ENCODE measurements around the gene COL8A1.

COL8A1 gene

DNA sequence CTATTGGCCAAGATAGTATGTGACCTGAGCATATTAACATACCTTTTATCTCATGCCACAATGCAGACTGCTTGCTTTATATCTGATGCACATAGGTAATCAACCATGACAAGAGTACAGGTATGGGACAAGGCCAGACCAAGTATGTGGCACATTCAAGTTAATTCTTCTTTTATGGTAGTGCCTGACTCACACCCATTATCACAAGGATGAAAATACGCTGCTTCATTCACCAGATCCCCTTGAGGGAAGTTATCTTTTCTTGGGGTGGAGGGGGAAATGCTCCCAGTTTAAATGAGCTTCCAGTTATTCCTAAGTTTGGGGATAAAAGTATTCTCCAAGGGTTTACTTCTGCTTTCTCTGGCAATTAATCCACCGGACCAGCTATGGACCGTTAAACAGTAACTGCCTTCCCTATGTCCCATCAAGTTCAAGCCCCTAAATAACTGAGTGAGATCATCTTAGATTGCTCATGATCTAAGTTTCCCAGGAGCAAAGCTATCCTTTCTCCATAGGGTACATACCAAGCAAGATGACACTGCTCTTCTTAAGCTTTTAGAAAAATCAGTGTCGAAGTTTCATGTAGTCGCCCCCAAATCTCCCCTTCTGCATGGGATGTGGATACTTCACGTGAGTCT, 1.9 kb downstream of the COL8A1 start:
- DNase-seq: no peak

DNA sequence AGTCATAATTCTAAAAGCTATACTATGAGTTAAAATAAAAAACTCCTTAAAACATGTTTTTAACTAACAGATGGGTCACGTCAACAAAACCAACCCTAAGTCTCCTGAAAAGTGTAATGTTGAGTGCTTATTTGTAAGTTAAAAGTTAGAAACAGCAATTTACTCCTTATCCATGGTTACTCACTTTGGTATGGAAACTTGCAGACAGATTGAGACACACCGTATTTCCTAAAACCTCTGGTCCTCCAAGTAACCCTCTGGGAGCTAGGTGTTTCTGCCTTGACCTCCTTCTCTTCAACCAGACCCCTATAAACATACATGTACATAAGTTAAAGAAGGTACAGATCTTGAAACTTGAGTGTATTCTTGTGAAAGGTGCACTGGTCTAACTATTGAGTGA, 3.1 kb downstream of the COL8A1 start:
- no peak for DNase-seq

DNA sequence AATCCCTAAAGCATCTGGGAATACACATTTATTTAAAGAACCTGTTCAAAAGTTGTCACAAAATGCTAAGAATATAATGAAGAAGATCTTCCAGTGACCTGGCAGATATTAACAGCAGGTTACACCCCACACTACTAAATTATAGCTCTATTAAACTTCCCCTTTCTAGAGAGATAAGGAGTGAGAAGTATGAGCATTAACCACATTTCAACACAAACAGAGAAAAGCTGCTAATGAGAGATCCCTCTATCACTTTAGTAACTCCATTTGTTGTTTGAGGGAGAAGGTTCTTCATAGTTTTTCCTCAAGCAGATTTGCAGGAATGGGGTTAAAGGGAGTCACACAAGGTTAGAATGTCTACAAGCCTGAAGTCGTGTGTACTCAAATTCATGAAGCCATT, 3.6 kb downstream of the COL8A1 start:
- no peak for DNase-seq

DNA sequence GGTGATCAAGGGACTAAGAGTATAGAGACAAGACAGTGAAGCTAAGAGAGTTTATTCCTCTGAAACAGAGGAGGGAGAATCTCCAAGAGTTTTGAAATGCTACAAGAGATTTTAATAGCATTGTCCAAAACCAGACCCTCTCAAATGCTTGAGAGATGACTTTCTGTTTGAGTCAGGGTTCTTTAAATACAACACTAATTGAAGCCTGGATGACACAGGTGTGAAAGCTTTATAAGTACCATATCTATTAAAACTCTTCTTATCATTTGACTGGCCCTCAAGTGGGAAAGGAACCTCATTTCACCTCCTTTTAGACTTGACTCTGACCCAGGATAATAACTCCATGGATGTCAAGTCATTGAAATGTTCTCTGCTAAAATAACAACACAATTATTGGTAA, 5.6 kb downstream of the COL8A1 start:
- no peak for DNase-seq

DNA sequence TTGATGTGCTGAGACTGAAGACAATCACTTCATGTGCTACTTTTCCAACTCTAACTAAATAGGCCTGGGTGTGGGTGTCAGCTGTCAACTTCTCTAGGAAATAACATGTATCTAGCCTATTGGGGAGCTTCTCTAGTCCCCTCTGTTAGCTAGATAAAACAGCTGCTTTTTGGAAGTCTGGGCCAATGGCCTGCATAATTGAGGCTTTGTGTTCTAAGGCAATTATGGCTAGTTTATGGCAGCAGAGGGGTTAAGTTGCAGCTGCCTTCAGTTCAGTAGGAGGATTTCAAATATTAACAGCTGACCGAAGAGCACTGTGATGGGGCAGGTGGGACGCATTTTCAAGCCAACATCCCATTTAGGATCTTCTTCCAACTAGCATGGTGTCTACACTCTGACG, 6.4 kb downstream of the COL8A1 start:
- DNase-seq: no peak

DNA sequence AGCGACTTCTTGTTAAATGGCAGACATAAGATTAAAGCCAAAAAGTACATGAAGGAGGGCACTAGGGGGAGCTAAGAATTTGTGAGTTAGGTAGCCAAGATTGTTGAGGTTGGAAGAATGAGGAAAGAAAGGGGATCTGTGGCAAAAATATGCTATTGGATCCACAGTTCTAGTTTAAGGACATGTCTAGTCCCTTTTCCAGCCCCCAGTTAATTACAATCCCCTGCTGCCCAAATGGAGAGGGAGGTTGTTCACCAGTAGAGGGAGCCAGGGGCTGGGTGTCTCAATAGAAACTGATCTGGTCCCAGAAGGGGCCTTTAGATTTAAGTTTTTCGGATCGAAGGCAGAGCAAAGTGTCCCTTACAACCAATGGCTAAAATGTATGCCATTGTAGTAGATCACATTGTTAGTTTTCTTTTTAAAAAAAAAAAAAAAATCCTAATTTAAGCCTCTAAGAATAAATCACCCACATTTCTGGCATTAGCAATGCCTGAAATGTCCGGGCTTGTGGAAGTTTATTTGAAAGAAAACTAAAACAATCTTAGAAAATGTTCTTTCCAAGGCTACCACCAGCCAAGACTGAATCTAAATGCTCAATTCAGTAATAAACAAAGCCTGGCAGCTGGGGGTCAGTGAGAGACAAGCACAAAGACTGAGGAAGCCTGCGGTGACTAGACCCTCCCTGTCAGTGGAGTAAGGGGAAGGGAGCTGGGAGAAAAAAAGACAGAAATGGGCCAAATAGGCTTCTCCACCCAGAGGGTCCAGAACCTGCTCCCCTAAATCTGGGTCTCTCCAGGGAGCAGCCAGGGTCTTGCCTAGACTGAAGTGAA, 7.1 kb downstream of the COL8A1 start:
- no peak for DNase-seq

DNA sequence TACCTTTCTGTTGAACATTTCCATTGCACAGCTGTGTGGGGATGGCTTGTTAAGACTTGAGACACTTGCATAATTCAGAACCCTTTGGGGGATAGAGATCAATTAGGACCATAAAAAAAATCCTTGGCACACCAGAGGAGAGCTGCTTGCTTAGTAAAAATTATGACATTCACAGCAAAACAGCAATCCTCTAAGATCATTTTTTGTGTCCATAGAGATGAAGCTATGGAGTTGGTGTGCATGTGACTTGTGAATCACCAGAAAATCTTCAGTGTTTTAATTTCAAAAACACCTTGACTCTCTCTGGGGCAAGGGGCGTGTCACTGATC, 7.7 kb downstream of the COL8A1 start:
- no peak for DNase-seq

DNA sequence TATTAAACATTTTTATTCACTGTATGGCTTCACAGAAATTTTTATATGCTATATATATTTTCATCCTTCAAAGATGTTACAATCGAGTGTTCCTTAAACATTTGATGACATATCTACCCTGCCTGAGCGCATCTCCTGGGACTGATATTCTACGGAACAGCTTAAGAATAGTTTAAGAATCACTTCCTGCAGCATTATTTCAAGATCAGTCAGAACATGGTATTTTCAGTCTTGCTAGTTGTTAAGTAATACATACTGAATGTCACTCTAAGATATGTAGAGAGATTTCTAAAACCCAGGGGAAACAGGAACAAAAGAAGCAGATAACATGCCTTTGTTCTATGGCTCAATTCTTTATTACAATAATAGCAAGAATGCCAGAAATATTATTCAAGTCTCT, 8.7 kb downstream of the COL8A1 start:
- DNase-seq: no peak

DNA sequence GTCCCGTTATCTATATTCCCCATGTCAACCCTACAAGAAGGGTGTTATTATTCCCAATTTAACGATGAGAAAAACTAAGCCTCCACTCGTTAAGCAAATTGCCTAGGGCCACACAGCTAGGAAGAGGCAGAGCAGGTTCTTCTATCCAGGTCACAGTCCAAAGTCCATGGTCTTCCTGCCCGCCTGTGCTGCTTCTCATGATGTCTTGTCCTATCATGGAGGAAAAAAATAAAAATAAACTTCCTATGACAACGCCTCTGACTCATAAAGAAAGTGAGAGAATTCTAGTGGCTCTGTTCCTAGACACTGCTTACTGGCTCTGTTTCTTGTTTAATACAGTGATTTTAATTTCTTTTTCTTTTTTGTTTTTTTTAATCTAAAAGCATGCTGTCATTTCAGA, 9.7 kb downstream of the COL8A1 start:
- no peak for DNase-seq

DNA sequence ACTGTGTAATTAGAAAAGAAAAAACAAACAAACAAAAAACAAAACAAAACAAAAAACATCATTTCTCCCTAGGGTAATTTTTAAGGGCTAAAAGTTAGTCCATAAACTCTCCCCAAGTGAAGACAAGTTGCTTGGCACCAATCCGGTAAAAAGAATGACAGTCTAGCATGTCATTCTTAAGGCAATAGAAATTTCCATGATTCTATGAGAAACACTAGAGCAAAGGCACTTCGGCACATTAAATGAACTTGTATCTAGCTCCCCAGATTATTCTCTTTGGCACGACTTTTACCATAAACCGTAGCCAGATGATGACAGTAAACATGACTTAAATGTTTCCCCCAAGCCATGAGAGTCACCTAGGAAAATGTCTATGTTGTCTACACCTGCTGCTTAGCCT, 10.1 kb downstream of the COL8A1 start:
- DNase-seq: no peak

DNA sequence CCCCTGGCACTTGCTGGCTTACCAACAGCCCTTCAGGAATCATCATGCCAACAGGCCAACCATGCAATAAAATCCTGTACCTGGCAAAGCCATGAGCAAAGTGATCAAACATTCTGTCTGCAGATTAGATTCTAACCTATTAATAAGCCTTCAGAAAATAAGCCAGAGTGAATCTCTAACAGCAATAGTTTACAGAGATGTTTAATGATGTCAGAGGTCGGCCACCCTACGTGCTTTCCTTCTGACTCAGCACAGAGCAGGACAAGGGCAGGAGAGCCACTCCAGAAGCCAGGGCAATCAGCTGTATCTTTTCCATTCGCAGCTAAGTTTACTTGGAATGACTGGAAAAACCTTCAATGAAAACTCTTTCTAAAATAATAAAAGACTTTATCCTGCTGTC, 13.1 kb downstream of the COL8A1 start:
- DNase-seq: no peak

DNA sequence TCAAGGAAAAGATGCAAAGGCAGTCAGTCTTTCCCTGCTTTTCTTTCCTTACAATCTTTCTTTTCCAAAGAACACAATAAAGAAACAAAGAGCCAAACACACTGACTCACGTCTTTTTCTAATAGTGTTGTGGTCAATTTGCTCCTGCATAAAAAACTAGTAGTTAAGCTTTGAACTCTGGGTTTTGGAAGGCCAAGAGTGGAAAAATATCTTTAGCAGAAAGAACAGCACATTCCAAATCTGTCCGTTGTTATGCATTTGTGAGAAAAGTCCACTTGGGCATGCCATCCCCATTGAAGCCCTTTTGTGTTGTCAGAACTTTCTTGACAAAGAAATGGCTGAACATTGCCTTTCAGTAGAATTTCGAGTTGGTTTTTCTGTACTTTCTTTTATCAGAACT, 18.2 kb downstream of the COL8A1 start:
- no peak for DNase-seq

DNA sequence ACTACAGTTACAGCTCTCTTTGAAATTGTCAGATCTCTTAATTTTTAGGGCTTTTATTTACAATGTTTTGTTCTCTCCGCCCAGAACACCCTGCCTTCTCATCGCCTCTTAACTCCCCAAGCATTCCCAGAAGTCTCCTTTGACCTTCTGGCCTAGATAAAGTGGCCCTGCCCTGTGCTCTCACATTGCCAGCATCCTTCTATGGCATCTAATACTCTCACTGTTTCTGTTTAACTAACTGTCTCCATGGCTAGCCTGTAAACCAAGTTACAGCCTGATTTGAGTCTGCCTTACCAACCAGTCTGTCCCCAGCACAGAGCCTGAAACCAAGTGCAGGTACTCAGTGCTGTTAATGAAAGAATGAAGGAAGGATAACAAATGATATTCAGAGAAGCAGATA, 19.9 kb downstream of the COL8A1 start:
- DNase-seq: no peak

DNA sequence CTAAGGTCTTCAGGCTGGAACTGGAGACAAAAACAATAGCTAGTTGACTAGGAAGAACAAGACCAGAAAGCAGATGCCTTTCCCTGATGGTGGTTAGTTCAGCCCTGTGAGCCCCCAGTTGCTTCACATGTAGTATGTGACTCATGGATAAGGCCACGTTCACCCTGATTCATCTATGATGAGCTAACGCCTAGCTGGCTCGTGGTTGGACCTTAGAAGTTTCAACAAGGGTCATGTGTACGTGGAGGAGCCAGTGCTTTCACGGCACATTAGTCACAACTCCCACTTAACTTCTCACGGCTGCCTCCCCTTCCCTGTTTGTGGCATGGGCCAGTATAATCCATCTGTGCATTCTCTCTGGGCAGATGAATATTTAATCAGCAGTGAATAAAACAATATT, 20.6 kb downstream of the COL8A1 start:
- DNase-seq: no peak

DNA sequence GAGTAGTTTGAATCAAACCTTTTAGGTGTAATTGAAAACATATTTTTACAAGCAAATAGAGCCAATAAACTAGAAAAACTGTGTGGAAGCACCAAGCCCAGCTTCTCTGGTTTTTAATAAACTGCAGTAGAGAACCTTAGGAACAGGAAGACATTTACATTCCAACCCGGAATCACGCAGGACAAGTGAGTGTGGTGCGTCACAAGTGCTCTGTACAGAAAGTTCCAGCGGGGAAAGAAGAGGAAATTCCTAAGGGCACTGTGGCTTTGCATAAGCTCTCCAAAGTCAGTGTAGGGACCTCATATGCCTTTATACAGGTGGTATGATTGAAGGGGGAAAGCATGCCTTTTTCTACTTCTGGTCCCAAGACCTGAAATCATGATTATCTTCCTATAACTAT, 21.6 kb downstream of the COL8A1 start:
- no peak for DNase-seq

DNA sequence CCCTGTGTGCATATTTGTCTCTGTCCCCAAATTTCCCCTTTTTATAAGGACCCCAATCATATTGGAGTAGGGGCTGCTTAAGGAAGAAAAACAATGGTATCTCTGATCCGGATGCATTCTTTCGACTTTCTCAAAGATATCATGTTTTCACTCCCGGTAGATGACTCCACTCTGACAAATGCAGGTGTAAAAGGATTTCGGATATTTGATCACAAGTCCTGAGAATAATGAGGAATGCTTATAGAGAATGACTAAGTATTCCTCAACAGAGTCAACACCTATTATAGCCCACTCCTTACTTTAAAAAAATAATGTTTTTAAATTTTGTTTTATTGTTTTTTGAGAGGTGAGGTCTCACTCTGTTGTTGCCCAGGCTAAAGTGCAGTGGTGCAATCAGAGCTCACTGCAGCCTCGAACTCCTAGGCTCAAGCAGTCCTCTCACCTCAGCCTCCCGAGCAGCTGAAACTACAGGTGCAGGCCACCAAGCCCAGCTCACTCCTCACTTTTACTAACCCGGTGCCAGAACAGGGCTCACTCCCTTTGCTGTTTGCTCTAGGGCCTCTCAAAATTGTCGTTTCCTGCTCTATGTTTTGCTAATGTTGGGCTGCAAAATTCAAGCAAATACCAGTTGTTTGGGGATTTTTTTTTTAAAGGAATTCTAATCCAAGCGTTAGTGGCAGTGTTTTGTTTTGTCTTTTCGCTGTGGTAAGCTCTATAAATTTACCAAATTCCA, 24.6 kb downstream of the COL8A1 start:
- DNase-seq: no peak

DNA sequence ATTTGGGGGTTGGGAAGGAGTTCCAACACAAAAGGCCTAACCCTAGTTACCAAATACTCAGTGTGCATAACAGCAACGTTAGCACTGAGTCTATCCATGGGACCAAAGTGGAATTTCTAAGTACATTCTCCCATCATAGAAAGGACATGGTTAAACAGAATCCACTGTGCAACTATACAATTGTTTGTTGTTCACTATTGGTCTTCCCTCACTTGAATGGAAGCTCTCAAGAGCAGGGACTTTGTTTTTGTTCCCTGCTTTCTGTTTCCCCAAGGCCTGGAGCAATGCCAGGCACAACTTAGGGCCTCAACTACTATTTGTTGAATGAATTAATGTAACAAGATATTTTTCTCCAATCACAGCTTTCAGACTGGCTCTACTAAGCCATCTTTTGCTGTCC, 25.6 kb downstream of the COL8A1 start:
- DNase-seq: no peak

DNA sequence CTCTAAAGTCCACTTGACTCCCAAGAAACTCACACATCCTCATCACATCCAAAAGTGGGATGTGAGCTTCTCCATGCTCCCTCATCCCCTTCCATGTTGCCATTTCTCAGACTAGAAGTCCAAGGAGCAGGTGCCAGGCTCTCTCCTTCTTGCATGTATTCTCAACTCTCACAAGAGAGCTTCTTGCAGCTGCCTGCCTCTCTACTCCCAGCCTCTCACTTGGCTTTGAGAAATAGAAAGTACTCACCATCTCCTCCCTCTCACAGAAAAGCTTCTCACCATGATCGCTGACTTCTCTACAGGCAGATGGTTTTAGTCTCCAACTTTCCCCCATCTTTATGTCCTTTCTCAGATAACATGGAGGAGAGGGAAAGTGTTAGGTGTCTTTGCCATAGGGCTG, 26.6 kb downstream of the COL8A1 start:
- DNase-seq: no peak

DNA sequence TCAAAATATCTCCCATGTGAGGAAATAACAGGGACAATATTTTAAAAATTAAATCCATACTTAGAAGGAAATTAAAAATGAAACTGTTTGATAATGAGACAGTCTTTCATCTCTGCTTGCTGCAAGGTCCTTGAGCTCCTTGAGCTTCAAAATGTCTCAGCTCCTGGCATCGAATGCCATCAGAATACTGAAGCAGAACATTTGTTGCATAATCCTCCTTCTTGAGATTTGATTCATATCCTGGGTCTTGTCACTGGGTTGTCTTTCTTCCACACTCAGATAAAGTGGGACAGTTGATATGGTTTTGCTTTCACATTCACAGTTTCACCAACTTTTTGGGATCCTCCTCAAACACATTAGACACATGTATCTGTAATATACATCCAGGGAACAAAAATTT, 27.8 kb downstream of the COL8A1 start:
- DNase-seq: no peak

DNA sequence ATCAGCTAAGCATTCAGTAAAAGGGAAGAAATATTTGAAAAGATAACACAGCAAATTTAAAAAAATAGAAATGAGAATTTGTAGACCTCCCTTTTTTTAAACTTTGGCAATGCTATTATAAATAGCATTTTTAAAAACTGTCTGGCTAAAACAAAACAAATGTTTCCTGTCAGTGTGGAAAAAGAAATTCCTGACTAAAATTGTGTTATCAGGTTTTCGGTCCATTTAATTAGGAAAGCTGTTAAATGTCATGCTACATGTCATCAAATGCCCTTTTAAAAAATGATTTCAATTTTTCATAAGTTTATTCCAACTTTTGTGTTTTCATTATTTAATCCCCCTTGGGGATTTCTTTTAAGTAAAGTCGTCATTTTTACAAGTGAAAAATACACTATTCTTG, 29.6 kb downstream of the COL8A1 start:
- no peak for DNase-seq

DNA sequence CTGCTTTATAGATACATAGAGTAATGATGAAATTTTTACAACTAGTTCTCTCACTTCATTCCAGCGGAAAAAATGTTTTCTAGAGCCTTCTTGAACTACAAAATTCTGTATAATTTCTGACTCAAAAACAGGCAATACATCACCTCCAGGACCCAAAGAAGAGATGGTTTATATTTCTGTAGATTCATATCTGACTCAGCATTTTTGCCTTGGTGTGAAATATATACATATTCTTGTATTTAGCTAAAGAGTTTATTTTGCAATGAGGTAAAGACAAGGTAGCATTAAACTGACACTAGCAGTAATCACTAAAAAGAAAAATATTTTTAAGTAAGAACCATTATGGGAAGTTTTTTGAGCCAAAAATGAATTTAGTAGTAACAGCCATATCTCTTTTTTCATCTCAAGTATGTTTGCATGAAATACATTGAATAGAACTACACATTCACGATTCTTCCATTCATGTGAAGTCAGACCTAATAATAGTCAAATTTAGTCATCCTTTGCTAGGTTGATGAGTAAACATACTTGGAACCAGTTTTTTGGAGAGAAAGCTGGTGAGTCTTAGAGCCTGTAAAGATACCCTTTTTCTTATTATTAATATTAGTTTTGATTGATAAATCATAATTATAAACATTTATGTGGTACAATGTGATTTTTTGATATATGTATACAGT, 31.6 kb downstream of the COL8A1 start:
- no peak for DNase-seq

DNA sequence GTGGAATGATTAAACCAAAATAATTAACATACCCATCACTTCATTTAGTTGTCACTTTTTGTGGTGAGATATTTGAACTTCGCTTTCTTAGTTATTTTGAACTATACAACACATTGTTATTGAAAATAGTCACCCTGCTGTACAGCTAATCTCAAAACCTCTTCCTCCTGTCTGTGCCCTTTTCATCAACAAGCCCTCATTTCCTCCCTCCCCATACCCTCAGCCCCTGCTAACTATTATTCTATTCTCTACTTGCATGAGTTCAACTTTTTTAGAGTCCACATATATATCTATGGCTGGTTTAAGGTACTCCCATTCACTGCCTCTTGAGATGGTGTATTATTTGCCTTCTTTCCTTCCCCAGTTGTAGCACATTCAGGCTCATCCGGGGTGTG, 32.2 kb downstream of the COL8A1 start:
- DNase-seq: no peak

DNA sequence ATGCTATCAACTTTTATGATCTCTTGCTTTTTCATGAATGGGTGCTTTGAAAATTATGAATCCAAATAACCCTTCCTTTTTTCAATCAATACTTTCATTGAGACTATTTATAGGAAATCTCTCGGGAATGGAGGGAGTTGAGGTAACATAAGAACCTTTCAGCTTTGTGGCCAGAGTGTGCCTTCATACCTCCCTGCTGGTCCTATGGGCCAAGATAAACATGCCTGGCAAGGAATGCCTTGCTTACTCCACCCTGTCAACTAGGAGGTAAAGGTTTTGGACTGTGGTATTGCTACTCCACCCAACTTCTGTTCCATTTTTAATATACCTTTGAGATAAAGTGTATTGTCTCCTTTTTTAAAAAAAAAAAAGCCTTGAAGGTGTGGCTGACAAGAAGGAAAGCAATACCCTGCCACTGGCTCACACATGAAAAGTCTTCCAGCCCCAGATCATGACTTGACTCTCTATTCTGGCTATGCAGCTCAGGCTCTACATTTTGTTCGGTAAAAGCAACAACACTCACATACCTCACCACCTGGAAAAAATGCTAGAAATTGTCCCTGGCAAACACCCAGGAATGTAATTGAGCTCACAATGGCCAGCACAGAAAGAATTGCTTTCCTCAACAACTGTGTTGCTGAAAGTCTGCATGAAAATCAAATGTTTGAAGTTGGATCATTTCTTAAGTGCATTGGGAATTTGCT, 35.8 kb downstream of the COL8A1 start:
- no peak for DNase-seq
